ENCODE results near the gene CCN5.
"Not testable (repeated sequence)": the region's sequence is repeated elsewhere in the genome, so short reads cannot be mapped to it uniquely, and the experiment has no call there.

The CCN5 gene

GRCh38 chr20:44695674-44696300 is 19.4 kb upstream of the CCN5 start:
- no peak for FAIRE-seq

- FAIRE-seq = no peak
These were observed 18.9 kb upstream of the CCN5 start for GRCh38 chr20:44696315-44696714.

GRCh38 chr20:44697041-44697440 is 18.1 kb upstream of the CCN5 start:
- FAIRE-seq = not testable (repeated sequence)

- FAIRE-seq = no peak
These were observed 16.8 kb upstream of the CCN5 start for GRCh38 chr20:44698351-44698750.

GRCh38 chr20:44700306-44700705 is 14.9 kb upstream of the CCN5 start:
- no peak for FAIRE-seq

GRCh38 chr20:44701118-44701857 is 13.9 kb upstream of the CCN5 start:
- no peak for FAIRE-seq

GRCh38 chr20:44701858-44702256 is 13.3 kb upstream of the CCN5 start:
- no peak for FAIRE-seq

GRCh38 chr20:44702776-44703175 is 12.4 kb upstream of the CCN5 start:
- no peak for FAIRE-seq

- FAIRE-seq = no peak
These were observed 11.8 kb upstream of the CCN5 start for GRCh38 chr20:44703183-44703925.

GRCh38 chr20:44703956-44704488 is 11.1 kb upstream of the CCN5 start:
- FAIRE-seq = no peak

- no peak for FAIRE-seq
These were observed 10.6 kb upstream of the CCN5 start for GRCh38 chr20:44704551-44704971.

GRCh38 chr20:44705364-44706094 is 9.6 kb upstream of the CCN5 start:
- no peak for FAIRE-seq

- no peak for FAIRE-seq
These were observed 8.7 kb upstream of the CCN5 start for GRCh38 chr20:44706301-44707017.

- FAIRE-seq = no peak
These were observed 8.1 kb upstream of the CCN5 start for GRCh38 chr20:44707018-44707579.

- FAIRE-seq = no peak
These were observed 5.8 kb upstream of the CCN5 start for GRCh38 chr20:44709380-44709779.

GRCh38 chr20:44709797-44710196 is 5.4 kb upstream of the CCN5 start:
- no peak for FAIRE-seq

GRCh38 chr20:44711237-44711636 is 3.9 kb upstream of the CCN5 start:
- FAIRE-seq = no peak

- no peak for FAIRE-seq
These were observed 968 bp upstream of the CCN5 start for GRCh38 chr20:44714102-44714700.

- FAIRE-seq = no peak
These were observed 535 bp downstream of the CCN5 start for GRCh38 chr20:44715499-44716308.

GRCh38 chr20:44716309-44717106 is 1.3 kb downstream of the CCN5 start:
- FAIRE-seq = no peak

Measured in A204.1 (cell line).